LNCaP clone FGC (cell line): ENCODE measurements around the gene KCNG4.
"Not testable (repeated sequence)": the region's sequence is repeated elsewhere in the genome, so short reads cannot be mapped to it uniquely, and the experiment has no call there.

Experiments used
- DNase-seq: peaks from one replicate; pipeline ENCODE4 v3.0.0-alpha.2; 2011; ENCODE audit warnings: low read depth
- H3K4me3 ChIP-seq: 2 replicates; pipeline ENCODE4 v1.5.1; 2011; ENCODE audit warnings: mild to moderate bottlenecking, low read depth, low read length, control low read depth
- TF ChIP-seq, protein P1 (sequence below): IDR thresholded peaks from 2 replicates; pipeline ENCODE4 v1.5.1; 2012; ENCODE audit warnings: mild to moderate bottlenecking; ENCODE audit not compliant: control insufficient read depth, insufficient read depth; ENCODE audit errors: extremely low read depth

KCNG4 gene

DNA sequence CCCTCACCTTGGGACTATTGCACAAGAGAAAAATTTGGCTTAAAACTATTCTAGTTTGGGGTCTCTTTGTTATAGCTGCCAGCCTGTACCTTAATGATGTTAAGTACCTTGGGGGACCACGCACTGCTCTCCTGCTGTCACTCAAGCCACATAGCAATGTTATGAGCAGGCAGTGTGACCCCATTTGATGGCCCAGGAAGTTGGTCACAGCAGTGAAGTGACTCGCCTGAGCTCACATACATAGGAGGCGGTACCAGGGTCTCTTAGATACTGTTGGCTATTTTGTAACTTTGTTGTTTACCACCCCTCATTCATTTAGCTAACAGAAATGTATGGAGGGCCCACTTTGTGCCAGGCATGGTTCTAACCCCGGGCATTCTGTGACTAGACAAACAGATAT, 16.4 kb downstream of the KCNG4 start:
- no peak for DNase-seq
- no peak overlapping the region for H3K4me3 ChIP-seq
- TF ChIP-seq, protein P1, sequence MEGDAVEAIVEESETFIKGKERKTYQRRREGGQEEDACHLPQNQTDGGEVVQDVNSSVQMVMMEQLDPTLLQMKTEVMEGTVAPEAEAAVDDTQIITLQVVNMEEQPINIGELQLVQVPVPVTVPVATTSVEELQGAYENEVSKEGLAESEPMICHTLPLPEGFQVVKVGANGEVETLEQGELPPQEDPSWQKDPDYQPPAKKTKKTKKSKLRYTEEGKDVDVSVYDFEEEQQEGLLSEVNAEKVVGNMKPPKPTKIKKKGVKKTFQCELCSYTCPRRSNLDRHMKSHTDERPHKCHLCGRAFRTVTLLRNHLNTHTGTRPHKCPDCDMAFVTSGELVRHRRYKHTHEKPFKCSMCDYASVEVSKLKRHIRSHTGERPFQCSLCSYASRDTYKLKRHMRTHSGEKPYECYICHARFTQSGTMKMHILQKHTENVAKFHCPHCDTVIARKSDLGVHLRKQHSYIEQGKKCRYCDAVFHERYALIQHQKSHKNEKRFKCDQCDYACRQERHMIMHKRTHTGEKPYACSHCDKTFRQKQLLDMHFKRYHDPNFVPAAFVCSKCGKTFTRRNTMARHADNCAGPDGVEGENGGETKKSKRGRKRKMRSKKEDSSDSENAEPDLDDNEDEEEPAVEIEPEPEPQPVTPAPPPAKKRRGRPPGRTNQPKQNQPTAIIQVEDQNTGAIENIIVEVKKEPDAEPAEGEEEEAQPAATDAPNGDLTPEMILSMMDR: no peak

DNA sequence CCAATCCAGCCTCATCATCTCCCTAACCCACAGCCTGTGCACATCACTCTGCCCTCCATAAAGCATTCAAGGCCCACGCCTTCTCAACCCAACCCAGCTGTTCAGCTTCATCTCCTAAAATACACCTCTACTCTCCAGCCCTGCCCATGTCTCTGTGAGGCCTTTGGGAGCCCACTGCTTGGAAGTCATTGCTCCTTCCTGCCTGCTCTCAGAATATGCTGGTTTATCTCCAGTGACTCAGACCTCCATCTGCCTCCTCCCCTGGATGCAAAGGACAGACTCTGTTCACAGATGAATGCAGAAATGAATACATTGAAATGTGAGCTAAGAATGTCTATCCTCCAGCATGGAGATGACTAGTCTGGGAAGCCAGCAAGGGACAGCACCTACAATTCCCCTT, 19.0 kb downstream of the KCNG4 start:
- DNase-seq: no peak
- TF ChIP-seq, protein P1: no peak
- no peak overlapping the region for H3K4me3 ChIP-seq

DNA sequence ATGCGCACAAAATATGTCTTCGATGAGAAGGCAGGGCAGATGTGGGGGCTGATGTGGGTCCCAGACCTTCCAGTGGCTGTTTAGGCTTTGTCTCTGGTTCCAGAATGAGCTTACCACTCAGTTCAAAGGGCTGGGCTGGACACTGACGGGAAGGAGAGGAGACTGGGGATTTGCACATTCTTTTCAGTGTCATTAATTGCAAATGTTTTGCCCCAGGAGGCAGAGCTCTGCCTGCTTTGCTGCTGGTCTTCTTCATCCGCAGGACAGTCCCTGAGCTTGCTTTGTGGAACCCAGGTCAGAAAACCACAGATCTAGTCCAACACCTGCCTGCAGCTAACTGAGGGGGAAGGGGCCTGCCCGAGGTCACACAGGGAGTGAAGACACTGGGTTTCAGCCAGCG, 20.9 kb downstream of the KCNG4 start:
- TF ChIP-seq, protein P1: no peak
- DNase-seq: no peak
- no peak overlapping the region for H3K4me3 ChIP-seq

DNA sequence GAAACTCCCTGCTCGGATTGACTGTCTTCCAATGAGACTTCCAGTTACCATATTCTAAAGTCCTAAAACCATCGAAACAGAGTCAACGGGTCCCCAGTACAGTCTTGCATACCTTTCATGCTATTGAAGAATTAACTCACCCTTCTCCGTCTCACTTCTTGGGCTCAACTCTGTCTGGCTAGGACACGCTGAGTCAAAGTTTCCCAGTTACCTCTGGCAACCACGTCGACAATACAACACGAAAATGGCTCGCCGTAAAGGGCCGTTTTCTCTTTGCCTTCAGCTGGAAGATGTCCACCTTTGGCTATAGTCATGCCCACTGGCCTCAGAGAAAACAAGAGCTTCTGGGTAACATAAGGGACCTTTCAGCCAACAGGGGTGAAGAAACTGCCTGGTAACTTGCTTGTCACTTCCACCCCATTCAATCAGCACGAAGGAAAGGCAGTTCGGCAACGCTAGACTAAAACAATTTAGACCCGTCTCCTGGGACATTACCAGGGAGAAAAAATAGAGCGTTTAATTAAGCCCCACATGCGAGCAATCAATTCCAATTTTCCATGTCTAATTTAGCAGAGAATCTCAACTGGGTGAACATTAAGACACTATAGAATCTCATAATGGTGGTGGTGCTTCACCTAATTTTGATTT, 21.5 kb downstream of the KCNG4 start:
- no peak overlapping the region for H3K4me3 ChIP-seq
- DNase-seq: no peak
- TF ChIP-seq, protein P1: no peak

DNA sequence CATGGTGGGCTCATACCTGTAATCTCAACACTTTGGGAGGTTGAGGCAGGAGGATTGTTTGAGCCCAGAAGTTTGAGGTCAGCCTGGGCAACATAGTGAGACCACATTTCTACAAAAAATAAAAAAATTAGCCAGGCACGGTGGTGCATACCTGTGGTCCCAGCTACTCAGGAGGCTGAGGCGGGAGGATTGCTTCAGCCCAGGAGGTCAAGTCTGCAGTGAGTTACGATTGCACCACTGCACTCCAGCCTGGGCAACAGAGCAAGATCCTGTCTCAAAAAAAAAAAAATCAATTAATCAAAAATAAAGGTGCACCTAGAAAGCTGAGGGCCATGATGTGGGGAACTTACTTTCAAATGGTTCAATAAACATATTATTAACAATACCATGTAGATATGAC, 23.7 kb downstream of the KCNG4 start:
- not testable (repeated sequence) for H3K4me3 ChIP-seq, DNase-seq

DNA sequence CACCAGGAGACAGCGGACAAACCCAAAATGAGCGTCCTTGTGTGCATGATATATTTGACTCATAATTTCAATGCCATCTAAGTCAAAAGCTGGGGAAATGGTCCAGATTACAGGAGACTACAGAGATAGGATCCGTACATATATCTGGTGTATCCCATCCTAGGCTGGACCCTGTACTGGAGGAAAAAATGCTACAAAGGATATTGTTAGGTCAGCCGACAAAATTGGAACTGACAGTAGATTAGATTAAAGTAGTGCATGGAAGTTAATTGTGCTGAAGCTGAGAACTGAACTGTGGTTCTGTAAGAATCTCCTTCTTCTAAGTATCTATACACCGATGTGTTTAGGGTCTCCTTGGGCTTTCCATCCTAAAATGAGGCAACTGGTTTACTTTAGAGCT, 24.3 kb downstream of the KCNG4 start:
- no peak overlapping the region for H3K4me3 ChIP-seq
- TF ChIP-seq, protein P1: no peak
- DNase-seq: no peak

DNA sequence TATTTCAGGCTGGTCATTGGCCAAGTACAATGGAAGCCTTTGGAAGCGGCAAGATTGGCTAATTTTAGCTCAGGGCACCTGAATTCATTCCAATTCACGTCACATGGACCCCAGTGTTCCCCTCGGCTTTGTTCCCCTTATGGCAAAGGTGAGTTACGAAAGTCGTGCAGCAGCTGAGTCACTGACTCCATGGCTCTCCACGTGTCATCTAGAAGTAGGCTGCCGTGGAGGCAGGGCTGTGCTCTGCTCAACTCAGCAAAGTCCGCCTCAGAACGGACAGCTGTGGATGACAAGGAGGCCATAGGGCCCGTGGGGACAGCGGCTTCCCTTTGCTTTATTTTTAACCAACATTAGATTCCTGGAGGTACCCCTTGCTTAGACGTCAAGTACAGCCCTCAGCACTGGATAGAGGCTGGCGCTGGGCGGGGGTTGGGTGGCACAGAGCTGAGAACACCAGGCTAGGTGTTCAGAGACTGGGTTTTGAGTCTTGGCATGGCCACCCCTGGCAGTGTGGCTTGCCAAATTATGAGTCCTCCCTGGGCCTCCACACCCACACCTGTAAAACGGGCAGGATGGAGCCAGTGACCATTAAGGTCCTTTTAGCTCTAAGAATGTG, 25.3 kb downstream of the KCNG4 start:
- TF ChIP-seq, protein P1: no peak
- no peak overlapping the region for H3K4me3 ChIP-seq
- no peak for DNase-seq
